K562 (cell line): ENCODE results near the gene RAI14. TPM values are rescaled to one million over a fixed set of nuclear protein-coding genes. Genes with fewer than 3 reads are reported as not detected.

Source experiments
- ATAC-seq: fragments of 200-7000 bp; cut with Tn5 transposase; 3 replicates; pipeline ENCODE4 v1.9.1; 2020; ENCODE audit warnings: moderate library complexity
- BruUV-seq: library from RNA; stranded (reverse); fragments of 400-500 nt; replicated peaks from 2 replicates; lab custom pipeline; 2021; lab: Mats Ljungman, UMichigan
- CTCF ChIA-PET: fragments of 300-600 bp; formaldehyde crosslinking; extraction: SDS; loops from one replicate; lab custom pipeline; 2021; ENCODE audit warnings: low intra/inter-chr PET ratio; lab: Yijun Ruan, JAX
- POLR2A ChIA-PET: fragments of 300-600, 350-650 bp; sonication (Branson Sonifier 250); formaldehyde crosslinking; extraction: SDS; loops from one replicate; lab custom pipeline; 2021; ENCODE audit warnings: antibody characterized with exemption, inconsistent platforms; lab: Yijun Ruan, JAX
- DNase-seq, 4 experiments: peaks; one replicate each; pipeline versions ENCODE4 v3.0.0 to v3.0.0-alpha.2; 2011 to 2018; ENCODE audit warnings: low spot score in 3 of 4, mixed read lengths in 3 of 4; ENCODE audit errors: extremely low read depth in 1 of 4
- FAIRE-seq: peaks from 2 replicates; lab custom pipeline; 2011; peaks lifted over from hg19 to GRCh38; lab: Jason Lieb, UNC
- H2AFZ ChIP-seq: 2 replicates; pipeline ENCODE4 v1.6.0; 2011; ENCODE audit warnings: low read depth, low read length, control low read depth, inconsistent platforms
- H3K27ac ChIP-seq: fragments of 200-600 bp; 3 replicates; pipeline ENCODE4 v1.8.0; 2011; ENCODE audit warnings: low read depth, mild to moderate bottlenecking, control low read depth, inconsistent platforms, low read length, moderate library complexity, mixed read lengths; ENCODE audit errors: extremely low read depth
- H3K27me3 ChIP-seq, 2 experiments: fragments of 300-600 bp in 1 of 2; 2 replicates in 1 of 2; 3 replicates in 1 of 2; pipeline versions ENCODE4 v1.6.0 to v1.8.0; 2011; ENCODE audit warnings: inconsistent platforms in 2 of 2, low read length in 2 of 2, mild to moderate bottlenecking in 1 of 2, mixed read lengths in 1 of 2, moderate library complexity in 1 of 2; ENCODE audit not compliant: control insufficient read depth in 2 of 2, insufficient read depth in 2 of 2
- H3K36me3 ChIP-seq: fragments of 300-600 bp; 3 replicates; pipeline ENCODE4 v1.8.0; 2011; ENCODE audit warnings: mild to moderate bottlenecking, low read length, inconsistent platforms; ENCODE audit not compliant: control insufficient read depth, insufficient read depth
- H3K4me1 ChIP-seq, 2 experiments: fragments of 200-600 bp in 1 of 2; replicated peaks in 1 of 2; 2 replicates in 1 of 2; 3 replicates in 1 of 2; pipeline versions ENCODE4 v1.5.1 to v1.8.0; 2011; ENCODE audit warnings: inconsistent platforms in 2 of 2, low read length in 2 of 2, mild to moderate bottlenecking in 1 of 2, mixed read lengths in 1 of 2, moderate library complexity in 1 of 2; ENCODE audit not compliant: control insufficient read depth in 2 of 2, insufficient read depth in 2 of 2
- H3K4me2 ChIP-seq: 2 replicates; pipeline ENCODE4 v1.6.1; 2011; ENCODE audit warnings: low read length, control low read depth, inconsistent platforms, mixed read lengths; ENCODE audit not compliant: insufficient read depth
- H3K4me3 ChIP-seq: fragments of 200-600 bp; sonication (generic), shearing (Covaris generic); 2 replicates; pipeline ENCODE4 v1.5.1; 2016; ENCODE audit warnings: control low read depth, inconsistent platforms
- H3K79me2 ChIP-seq: fragments of 200-600 bp; 3 replicates; pipeline ENCODE4 v1.8.0; 2011; ENCODE audit warnings: low read length, inconsistent platforms; ENCODE audit not compliant: control insufficient read depth, insufficient read depth
- H3K9ac ChIP-seq, 2 experiments: 2 replicates each; pipeline versions ENCODE4 v1.6.0 to v1.6.1; 2011; ENCODE audit warnings: low read depth in 2 of 2, low read length in 2 of 2, control low read depth in 1 of 2, inconsistent platforms in 1 of 2, mild to moderate bottlenecking in 1 of 2, mixed read lengths in 1 of 2; ENCODE audit not compliant: insufficient read depth in 1 of 2
- H3K9me1 ChIP-seq: one replicate; pipeline ENCODE4 v1.6.0; 2011; ENCODE audit warnings: inconsistent platforms, mild to moderate bottlenecking, low read length, moderate library complexity; ENCODE audit not compliant: control insufficient read depth, insufficient read depth
- H3K9me3 ChIP-seq: replicated peaks from 2 replicates; pipeline ENCODE4 v1.5.1; 2011; ENCODE audit warnings: low read depth, low read length, inconsistent platforms; ENCODE audit not compliant: control insufficient read depth, insufficient read depth
- H4K20me1 ChIP-seq: replicated peaks from 2 replicates; pipeline ENCODE4 v1.6.1; 2011; ENCODE audit warnings: low read length, inconsistent platforms, mixed read lengths; ENCODE audit not compliant: control insufficient read depth, insufficient read depth
- ARID1B ChIP-seq: fragments of 450-650 bp; IDR thresholded peaks from 2 replicates; pipeline ENCODE4 v1.6.1; 2016; ENCODE audit warnings: antibody characterized with exemption, mild to moderate bottlenecking, inconsistent platforms
- MEIS2 ChIP-seq: fragments of 450-650 bp; IDR thresholded peaks from 2 replicates; pipeline ENCODE4 v1.6.1; 2014; ENCODE audit warnings: mild to moderate bottlenecking; ENCODE audit not compliant: partially characterized antibody
- NBN ChIP-seq: fragments of 450-650 bp; IDR thresholded peaks from 2 replicates; pipeline ENCODE4 v1.6.1; 2016; ENCODE audit warnings: low read depth, mild to moderate bottlenecking
- NFE2 ChIP-seq: IDR thresholded peaks from 2 replicates; pipeline ENCODE4 v1.6.1; 2014; ENCODE audit warnings: antibody characterized with exemption, low read depth
- WGBS: fragments of 100-300 bp; shearing (Covaris generic); methylation state at CpG from one replicate; pipeline ENCODE4 v1.1.6; 2016; ENCODE audit warnings: low coverage, mixed read lengths; ENCODE audit not compliant: insufficient coverage; ENCODE audit errors: missing lambda C conversion rate; 5-methylcytosine and 5-hydroxymethylcytosine counted together
- in situ Hi-C: fragments of 300-500 bp; cut with MboI; formaldehyde crosslinking; loops from 4 replicates; pipeline ENCODE4 v1.15.0; 2018; ENCODE audit warnings: inconsistent platforms, mixed read lengths
- intact Hi-C: fragments of 100-400 bp; cut with micrococcal nuclease; formaldehyde crosslinking; loops from 2 replicates; pipeline ENCODE4 v1.14.2; 2022
- polyA plus RNA-seq, 8 experiments: library from polyadenylated mRNA; depleted of rRNA in 4 of 8; stranded (reverse) in 5 of 8; unstranded in 3 of 8; fragments of >200 nt; fragmentation: Nextera tagmentation in 2 of 8; fragmentation: Illumina TruSeq in 1 of 8; extraction: Ambion mirVana in 2 of 8; extraction: Trizol in 1 of 8; gene quantifications; 2 replicates each; pipeline versions ENCODE4 v1.2.1 to v1.2.3, GENCODE V29; 2011 to 2014; ENCODE audit warnings: inconsistent platforms in 1 of 8, missing spikeins in 1 of 8
- total RNA-seq, 7 experiments: library from RNA; depleted of rRNA in 6 of 7; stranded (reverse); fragments of >200 nt in 6 of 7; fragmentation: Illumina TruSeq in 2 of 7; extraction: Trizol in 2 of 7; gene quantifications; 2 replicates each; pipeline versions ENCODE4 v1.2.1 to v1.2.3, GENCODE V29; 2011 to 2021; ENCODE audit warnings: low replicate concordance in 1 of 7
- TF ChIP-seq, protein P1 (sequence below): fragments of 450-650 bp; formaldehyde crosslinking; IDR thresholded peaks from 2 replicates; pipeline ENCODE4 v1.4.0; 2022; ENCODE audit warnings: mild to moderate bottlenecking, moderate library complexity
- TF ChIP-seq, protein P2 (sequence below): fragments of 250-450 bp; sonication (Bioruptor Pico); IDR thresholded peaks from 2 replicates; pipeline ENCODE4 v1.6.1; 2021; ENCODE audit warnings: mild to moderate bottlenecking

Gene RAI14
- total and polyA plus RNA-seq, 9 of the 15 experiments (the other 6 are each of a cell fraction or from before 2014, with no cell fraction given): 11.3 to 82.5 (median 34.8) TPM

DNA sequence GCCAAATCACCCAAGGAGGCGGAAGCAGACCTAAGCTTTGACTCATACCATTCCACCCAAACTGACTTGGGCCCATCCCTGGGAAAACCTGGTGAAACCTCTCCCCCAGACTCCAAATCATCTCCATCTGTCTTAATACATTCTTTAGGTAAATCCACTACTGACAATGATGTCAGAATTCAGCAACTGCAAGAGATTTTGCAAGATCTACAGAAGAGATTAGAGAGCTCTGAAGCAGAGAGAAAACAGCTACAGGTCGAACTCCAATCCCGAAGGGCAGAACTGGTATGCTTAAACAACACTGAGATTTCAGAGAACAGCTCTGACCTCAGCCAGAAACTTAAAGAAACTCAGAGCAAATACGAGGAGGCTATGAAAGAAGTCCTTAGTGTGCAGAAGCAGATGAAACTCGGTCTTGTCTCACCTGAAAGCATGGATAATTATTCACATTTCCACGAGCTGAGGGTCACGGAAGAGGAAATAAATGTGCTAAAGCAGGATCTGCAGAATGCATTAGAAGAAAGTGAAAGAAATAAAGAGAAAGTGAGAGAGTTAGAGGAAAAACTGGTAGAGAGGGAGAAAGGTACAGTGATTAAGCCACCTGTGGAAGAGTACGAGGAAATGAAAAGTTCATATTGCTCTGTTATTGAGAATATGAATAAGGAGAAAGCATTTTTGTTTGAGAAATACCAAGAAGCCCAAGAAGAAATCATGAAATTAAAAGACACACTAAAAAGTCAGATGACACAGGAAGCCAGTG lies 167.0 kb downstream of the RAI14 start:
- intact Hi-C loops: no loop called here
- FAIRE-seq: no peak
- Histone ChIP-seq H4K20me1 (no peaks in the 10 kb centered on the region), H3K36me3 (peaks cover 54% of the 10 kb centered on the region), H3K4me2 (no peak overlapping the region), H3K27ac (no peak overlapping the region), H3K9ac (no peak overlapping the region)
- ATAC-seq: no peak
- no TSS peak for BruUV-seq
- in situ Hi-C loops: no loop called here
- DNase-seq: no peak
- TF ChIP-seq, protein P1, sequence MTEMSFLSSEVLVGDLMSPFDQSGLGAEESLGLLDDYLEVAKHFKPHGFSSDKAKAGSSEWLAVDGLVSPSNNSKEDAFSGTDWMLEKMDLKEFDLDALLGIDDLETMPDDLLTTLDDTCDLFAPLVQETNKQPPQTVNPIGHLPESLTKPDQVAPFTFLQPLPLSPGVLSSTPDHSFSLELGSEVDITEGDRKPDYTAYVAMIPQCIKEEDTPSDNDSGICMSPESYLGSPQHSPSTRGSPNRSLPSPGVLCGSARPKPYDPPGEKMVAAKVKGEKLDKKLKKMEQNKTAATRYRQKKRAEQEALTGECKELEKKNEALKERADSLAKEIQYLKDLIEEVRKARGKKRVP (CRISPR knock-in tag): no peak
- no peak for TF ChIP-seq NFE2
- TF ChIP-seq, protein P2, sequence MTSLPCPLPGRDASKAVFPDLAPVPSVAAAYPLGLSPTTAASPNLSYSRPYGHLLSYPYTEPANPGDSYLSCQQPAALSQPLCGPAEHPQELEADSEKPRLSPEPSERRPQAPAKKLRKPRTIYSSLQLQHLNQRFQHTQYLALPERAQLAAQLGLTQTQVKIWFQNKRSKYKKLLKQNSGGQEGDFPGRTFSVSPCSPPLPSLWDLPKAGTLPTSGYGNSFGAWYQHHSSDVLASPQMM: no peak
- TF ChIP-seq NBN: no peak
- no peak for TF ChIP-seq ARID1B
- no peak for TF ChIP-seq MEIS2
- TF ChIP-seq, all 486 proteins: peak for 0
- H3K4me3 ChIP-seq: no peak overlapping the region
- no peaks in the 10 kb centered on the region; a peak in 1 of 5 replicates for H3K4me1 ChIP-seq
- H3K79me2 ChIP-seq: no peaks in the 10 kb centered on the region
- H3K9me1 ChIP-seq: no peaks in the 10 kb centered on the region
- H3K9me3 ChIP-seq: no peaks in the 10 kb centered on the region
- CTCF ChIA-PET: no interaction called here
- POLR2A ChIA-PET: interaction anchor here (0.6 kb wide), 1 partner anchor 34 kb away, joined by 3 read pairs; no protein-coding TSS in a partner anchor
- WGBS: 86% methylated on average over 8 of the region's 8 CpGs
- H3K27me3 ChIP-seq: no peaks in the 10 kb centered on the region
- no peak overlapping the region for H2AFZ ChIP-seq
